ENCODE measurements around the gene HOXA11. TPM values are rescaled to one million over a fixed set of nuclear protein-coding genes. Genes with fewer than 3 reads are reported as not detected.

The HOXA11 gene
- total RNA-seq, 1 donor from 2014 or later, result not detected

GRCh38 chr7:27175626-27176523, 9.2 kb downstream of the HOXA11 start:
- Mint-ChIP-seq H3K27ac (no peak overlapping the region), H3K36me3 (ENCODE audit: low read depth) (no peaks in the 10 kb centered on the region), H3K27me3 (peaks cover 61% of the 10 kb centered on the region), H3K4me3 (no peak overlapping the region), H3K4me1 (peaks cover 20% of the 10 kb centered on the region), H3K9me3 (no peaks in the 10 kb centered on the region)
- intact Hi-C loops (cut with micrococcal nuclease), result no loop called here
- no peak for TF ChIP-seq CTCF (IDR thresholded peaks at IDR 0.05)
- DNase-seq (no peak), ATAC-seq (ENCODE audit: low read depth) (no peak)
- ChIA-PET POLR2A (no interaction called here), CTCF (interaction anchor here (1.3 kb wide), 1 partner anchor 15 kb away, joined by 3 read pairs; no protein-coding TSS in a partner anchor)

DNA sequence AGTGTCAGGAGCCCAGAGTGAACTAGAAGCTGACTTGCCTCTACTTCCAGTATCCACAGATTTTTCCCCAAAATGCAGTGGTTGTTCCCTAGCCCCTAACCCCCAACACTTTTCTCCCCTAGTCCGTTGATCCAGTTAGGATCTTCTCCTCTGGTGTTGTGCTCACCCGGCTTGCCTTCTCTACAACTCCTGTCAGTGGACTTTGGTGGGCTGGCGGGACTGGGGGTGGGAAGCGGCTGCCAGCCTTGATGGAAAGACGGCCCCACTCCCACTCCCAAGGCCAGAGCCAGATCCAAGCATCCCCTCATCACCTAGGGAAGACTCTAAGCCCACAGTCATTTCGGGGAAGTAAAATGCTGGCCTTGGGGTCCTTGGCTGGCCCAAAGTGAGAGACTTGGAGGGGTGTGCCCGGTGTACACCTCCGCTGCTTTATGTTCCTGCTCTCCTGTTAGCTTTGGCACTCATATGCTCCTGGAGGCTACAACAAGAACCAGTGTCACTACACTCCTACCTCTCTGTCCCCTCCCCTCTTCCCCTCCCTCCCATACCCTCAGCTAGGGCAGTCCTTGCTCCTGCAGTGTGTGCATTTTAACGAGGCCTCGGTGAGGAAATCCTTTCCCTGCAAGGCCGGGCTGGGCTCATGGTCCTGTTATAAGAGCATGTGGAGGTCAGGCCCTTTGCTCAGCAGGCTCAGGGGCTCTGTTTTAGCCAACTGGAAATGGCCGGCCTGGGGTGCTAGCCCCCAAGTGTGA, 10.0 kb downstream of the HOXA11 start:
- Mint-ChIP-seq H3K9me3 (no peaks in the 10 kb centered on the region), H3K27ac (peak overlapping the region; percentile 30), H3K4me1 (peaks cover 20% of the 10 kb centered on the region), H3K27me3 (peaks cover 62% of the 10 kb centered on the region), H3K36me3 (ENCODE audit: low read depth) (no peaks in the 10 kb centered on the region), H3K4me3 (peak overlapping the region; percentile 48)
- intact Hi-C loops (cut with micrococcal nuclease), result no loop called here
- ChIA-PET CTCF (interaction anchor here (1.3 kb wide), 1 partner anchor 14 kb away, joined by 3 read pairs; no protein-coding TSS in a partner anchor), POLR2A (no interaction called here)
- no peak for TF ChIP-seq CTCF (IDR thresholded peaks at IDR 0.05)
- DNase-seq (no peak), ATAC-seq (ENCODE audit: low read depth) (no peak)

- peaks cover 16% of the 10 kb centered on the region for H3K4me1 Mint-ChIP-seq
- no peak for TF ChIP-seq CTCF (IDR thresholded peaks at IDR 0.05)
- ChIA-PET CTCF (no interaction called here), POLR2A (interaction anchor here (1.7 kb wide), 1 partner anchor 9 kb away, joined by 6 read pairs; no protein-coding TSS in a partner anchor)
- H3K27ac Mint-ChIP-seq, result no peak within 1 kb of the TSS
- no peak for ATAC-seq (ENCODE audit: low read depth)
- intact Hi-C loops (cut with micrococcal nuclease), result loop anchor here (1.0 kb wide), 2 partner anchors 10 to 23 kb away; no protein-coding TSS in a partner anchor
- H3K27me3 Mint-ChIP-seq, result peaks cover 55% of the 10 kb centered on the region
- H3K9me3 Mint-ChIP-seq, result no peaks in the 10 kb centered on the region
- H3K36me3 Mint-ChIP-seq (ENCODE audit: low read depth), result no peaks in the 10 kb centered on the region
- H3K4me3 Mint-ChIP-seq, result peak within 1 kb of the TSS; percentile 55
- peak; percentile 17 for DNase-seq
Observed at GRCh38 chr7:27173956-27174873, 10.8 kb downstream of the HOXA11 start, which contains the start of gene HOXA10. TSS of gene HOXA10 (minus strand) at chr7:27174320. CDS start at chr7:27174306, 14 bp downstream.

DNA sequence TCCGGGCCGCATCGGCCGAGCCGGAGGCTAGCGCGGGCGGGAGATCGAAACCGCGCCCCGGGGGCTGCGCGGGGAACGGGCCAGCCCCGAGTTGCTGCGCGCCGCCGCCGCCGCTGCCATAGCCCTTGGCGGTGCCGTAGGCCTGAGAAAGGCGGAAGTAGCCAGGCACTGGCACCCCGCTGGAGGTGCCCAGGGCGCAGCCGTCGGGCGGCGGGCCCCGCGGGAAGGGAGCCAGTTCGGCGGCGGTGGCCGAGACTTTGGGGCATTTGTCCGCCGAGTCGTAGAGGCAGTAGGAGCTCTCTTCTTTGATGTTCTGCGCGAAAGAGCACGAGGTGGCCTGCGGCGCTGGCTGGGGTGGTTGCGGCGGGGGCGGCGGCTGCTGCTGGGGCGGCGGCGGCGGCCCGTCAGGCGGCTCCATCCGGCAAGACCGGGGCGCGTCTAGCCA, 11.5 kb downstream of the HOXA11 start:
- DNase-seq, result peak; percentile 57
- intact Hi-C loops (cut with micrococcal nuclease), result loop anchor here (1.0 kb wide), 2 partner anchors 11 to 22 kb away; no protein-coding TSS in a partner anchor
- no peaks in the 10 kb centered on the region for H3K36me3 Mint-ChIP-seq (ENCODE audit: low read depth)
- H3K4me3 Mint-ChIP-seq, result peak overlapping the region; percentile 32
- peaks cover 20% of the 10 kb centered on the region for H3K4me1 Mint-ChIP-seq
- ChIA-PET POLR2A (interaction anchor here (1.7 kb wide), 1 partner anchor 10 kb away, joined by 6 read pairs; no protein-coding TSS in a partner anchor), CTCF (no interaction called here)
- peak; percentile 86 for ATAC-seq (ENCODE audit: low read depth)
- H3K27ac Mint-ChIP-seq, result no peak overlapping the region
- H3K9me3 Mint-ChIP-seq, result no peaks in the 10 kb centered on the region
- TF ChIP-seq CTCF (IDR thresholded peaks at IDR 0.05), result no peak
- peaks cover 54% of the 10 kb centered on the region for H3K27me3 Mint-ChIP-seq
